Measurements from ENCODE around the gene GPR158.
"Not testable (repeated sequence)": the region's sequence is repeated elsewhere in the genome, so short reads cannot be mapped to it uniquely, and the experiment has no call there.

Gene GPR158, protein sequence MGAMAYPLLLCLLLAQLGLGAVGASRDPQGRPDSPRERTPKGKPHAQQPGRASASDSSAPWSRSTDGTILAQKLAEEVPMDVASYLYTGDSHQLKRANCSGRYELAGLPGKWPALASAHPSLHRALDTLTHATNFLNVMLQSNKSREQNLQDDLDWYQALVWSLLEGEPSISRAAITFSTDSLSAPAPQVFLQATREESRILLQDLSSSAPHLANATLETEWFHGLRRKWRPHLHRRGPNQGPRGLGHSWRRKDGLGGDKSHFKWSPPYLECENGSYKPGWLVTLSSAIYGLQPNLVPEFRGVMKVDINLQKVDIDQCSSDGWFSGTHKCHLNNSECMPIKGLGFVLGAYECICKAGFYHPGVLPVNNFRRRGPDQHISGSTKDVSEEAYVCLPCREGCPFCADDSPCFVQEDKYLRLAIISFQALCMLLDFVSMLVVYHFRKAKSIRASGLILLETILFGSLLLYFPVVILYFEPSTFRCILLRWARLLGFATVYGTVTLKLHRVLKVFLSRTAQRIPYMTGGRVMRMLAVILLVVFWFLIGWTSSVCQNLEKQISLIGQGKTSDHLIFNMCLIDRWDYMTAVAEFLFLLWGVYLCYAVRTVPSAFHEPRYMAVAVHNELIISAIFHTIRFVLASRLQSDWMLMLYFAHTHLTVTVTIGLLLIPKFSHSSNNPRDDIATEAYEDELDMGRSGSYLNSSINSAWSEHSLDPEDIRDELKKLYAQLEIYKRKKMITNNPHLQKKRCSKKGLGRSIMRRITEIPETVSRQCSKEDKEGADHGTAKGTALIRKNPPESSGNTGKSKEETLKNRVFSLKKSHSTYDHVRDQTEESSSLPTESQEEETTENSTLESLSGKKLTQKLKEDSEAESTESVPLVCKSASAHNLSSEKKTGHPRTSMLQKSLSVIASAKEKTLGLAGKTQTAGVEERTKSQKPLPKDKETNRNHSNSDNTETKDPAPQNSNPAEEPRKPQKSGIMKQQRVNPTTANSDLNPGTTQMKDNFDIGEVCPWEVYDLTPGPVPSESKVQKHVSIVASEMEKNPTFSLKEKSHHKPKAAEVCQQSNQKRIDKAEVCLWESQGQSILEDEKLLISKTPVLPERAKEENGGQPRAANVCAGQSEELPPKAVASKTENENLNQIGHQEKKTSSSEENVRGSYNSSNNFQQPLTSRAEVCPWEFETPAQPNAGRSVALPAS (N-terminal part only)

DNA sequence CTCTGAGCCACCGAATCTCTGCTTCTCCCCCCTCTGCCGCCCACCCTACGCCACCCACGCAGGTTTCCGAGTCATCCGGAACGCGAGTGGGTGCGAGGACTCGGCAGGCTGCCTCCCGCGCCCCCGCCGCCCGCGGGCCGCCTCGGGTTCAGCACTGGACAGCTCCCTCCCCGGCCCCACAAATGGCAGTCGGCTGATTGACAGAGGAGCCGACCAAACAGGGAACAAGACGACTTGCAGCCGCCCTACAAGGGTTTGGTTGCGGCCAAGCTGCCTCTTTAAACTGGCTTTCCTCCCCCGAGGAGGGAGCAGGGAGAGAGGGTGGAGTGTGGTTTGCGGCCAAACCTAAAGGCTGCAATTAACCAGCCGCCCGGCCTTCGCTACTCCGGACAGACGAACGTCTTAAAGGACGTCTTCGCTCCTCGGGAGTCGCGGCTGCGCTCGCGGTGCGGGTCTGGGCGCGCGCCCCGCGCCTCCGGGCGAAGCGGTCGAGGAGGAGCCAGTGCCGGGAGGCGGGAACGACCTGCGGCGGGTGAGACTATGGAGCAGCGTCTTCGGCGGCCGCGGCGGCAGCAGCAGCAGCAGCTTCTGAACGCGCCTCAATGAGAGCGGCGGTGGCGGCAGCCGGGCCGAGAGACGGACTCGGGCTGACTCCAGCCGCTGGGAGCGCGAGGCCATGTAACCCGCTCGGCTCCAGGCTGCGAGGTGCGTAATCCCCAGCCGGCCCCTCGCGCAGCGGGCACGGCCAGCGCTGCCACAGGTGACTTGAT lies at the start of gene GPR158:
TSS of gene GPR158 (plus strand) at position 541 of the 770 bp plus-strand sequence. CDS start 420 bp downstream, outside the sequence.
- peak; percentile 59 for DNase-seq

DNA sequence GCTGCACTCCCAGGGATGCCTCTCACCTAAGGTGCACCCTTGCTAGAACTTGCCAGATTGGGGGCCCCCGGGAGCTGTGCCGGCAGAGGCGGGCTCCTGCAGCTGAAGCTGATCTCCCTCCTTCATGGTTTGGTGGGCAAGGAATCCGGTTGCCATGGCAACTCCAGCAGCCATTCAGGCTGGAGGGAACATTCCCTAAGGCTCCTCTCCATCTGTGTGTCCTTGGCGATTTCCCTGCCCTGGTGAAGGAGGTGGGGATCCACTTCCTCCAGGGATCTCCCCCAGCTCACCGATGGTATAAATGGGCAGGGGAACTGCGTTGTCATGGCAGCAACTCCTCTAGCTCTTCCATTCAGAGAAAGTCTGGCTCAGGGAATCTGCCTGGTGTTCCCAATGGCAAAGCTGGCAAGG lies 49.6 kb upstream of the GPR158 start:
- DNase-seq, result peak; percentile 55

DNA sequence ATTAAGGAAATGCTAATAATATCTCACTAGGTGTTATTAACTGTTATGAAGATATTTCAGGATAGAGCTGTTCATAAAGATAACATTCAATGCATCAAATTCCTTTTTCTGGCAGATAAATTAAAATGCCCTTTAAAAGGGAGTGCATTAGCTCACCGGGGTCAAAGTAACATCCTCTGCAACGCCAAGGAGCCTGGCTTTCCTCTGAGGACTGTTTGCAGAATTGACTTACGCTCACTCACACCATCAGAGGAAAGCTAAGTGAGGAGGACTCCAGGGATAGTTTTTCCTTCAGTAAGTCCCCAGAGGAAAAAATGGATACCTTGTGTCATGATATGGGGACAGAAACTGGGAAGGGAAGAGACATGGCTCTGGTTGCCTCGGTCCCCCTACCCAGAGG lies 45.2 kb upstream of the GPR158 start:
- DNase-seq, result no peak

DNA sequence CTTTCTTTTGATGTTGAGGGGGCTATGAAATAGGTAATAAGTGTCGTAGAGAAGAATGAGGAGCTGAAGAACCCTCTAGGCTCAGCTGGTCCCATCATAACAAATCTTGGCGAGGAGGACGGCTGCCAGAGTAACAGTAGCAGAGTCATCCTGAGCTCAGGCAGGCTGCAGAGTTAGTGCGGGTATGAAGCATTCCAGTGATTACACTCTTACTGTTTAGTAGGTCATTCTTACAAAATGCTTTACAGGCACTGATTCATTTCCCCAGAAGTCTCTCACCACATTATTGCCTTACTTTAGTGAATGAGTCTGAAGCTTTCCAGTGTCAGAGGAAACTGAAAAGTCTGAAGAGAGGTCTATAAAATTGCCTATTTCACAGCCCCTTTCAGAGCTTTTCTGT lies 43.9 kb upstream of the GPR158 start:
- no peak for DNase-seq

DNA sequence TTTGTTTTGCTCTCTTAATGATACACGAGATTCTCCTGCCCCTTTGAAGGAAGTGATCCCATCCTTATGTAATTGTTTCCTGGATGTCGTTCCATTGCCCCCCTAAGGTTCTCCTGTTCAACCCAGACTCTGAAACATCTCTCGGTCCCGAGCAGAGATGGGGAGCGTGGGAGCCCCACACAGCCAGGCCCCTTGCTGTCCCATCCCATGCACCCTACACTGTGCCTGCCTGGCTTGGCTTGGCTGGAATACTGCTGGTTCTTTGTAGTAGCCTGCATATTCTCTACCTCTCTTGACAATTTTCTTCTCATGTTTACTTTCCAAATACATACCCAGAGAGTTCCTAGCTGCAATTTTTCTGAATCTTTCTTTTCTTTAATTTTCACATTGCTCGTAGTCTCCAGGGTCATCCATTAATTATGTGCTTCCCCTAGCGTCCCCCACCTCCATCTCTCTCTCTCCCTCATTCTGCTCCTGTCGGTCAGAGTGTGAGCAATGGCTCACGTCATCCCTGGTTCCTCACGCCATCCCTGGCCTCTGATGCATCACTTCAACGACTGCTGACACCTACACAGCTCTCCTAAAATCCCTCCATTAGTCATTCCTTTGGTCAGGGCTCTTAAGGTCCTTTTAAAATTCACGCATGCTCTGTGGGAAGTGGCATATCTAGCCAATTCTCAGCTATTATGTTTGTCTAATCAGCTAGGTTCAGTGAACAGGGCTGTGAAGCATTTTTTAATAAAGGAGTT lies 32.5 kb upstream of the GPR158 start:
- no peak for DNase-seq

DNA sequence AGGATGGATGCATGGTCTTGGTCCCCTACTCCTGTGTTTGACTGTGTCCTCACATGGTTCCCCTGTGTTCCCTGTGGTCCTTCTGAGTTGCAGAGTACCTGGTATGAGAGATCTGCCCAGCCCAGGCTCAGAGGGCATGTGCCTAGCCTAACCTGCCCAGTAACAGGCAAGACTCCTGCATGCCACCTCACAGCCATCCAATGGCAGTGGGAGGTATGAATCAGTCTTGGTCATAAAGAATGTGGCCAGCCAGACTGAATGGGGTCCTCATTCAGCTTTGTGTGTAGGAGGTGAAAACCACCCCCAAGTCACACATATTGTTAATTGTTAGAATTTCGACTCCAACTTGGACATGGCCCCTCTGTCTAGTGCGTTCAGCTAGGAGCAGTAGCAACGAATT lies 17.2 kb upstream of the GPR158 start:
- DNase-seq, result no peak

DNA sequence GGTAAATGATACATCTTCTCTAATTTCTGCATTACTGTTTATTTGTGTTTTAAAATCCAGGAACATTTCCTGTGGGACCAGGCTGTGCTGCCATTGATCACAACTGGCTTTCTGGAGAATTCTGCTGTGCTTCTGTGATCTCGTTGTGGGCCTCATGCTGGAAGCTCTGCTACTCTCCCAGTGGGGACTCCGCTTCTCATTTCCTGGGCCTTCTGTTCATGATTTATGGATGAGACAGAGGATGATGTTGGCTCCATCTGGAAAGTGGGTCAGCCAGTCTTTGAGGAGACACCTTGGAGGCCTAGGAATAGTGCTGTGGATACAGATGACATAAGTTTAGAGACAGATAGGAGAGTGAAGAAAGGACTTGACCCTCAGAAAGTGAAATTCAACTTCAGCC lies 15.2 kb upstream of the GPR158 start:
- DNase-seq, result no peak

DNA sequence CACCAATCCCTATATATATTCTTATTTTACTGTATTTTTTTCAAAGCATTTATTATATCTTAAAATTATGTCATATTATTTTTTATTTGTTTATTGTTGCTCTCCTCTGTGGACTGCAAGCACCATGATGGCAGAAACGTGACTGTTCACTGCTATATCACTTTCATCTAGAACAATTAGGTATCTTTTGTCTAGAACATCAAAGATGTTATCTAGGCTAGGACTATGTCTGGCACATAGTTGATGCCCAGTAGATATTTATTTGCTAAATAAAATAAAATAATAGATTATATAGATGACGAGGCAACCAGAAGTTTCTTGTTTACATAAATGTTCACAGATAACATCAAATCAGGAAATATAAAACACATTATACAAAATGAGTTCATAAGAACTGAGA lies 12.4 kb upstream of the GPR158 start:
- no peak for DNase-seq

DNA sequence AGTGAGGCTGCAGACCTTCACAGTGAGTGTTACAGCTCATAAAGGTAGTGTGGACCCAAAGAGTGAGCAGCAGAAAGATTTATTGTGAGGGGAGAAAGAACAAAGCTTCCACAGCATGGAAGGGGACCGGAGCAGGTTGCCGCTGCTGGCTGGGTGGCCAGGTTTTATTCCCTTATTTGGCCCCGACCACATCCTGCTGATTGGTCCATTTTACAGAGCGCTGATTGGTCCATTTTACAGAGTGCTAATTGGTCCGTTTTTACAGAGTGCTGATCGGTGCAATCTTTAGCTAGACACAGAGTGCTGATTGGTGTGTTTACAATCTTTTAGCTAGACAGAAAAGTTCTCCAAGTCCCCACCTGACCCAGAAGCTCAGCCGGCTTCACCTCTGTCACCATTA lies 11.3 kb upstream of the GPR158 start:
- DNase-seq, result not testable (repeated sequence)

DNA sequence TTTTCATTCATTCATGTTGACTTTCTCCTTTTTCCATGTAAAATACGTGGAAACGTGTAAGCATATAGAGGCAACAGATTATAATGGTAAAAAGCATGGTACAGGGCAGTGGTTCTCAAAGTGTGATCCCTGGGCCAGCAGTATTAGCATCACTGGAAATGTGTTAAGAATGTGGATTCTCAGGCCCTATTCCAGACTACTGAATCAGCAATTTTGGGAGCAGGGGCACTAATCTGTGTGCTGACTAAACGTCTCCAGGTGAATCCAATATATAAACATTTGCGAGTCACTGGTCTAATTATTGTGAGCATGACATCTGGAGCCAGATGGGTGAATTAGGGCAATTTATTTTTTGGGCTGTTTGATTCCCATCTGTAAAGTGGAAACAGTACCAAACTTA lies 5.1 kb upstream of the GPR158 start:
- no peak for DNase-seq

DNA sequence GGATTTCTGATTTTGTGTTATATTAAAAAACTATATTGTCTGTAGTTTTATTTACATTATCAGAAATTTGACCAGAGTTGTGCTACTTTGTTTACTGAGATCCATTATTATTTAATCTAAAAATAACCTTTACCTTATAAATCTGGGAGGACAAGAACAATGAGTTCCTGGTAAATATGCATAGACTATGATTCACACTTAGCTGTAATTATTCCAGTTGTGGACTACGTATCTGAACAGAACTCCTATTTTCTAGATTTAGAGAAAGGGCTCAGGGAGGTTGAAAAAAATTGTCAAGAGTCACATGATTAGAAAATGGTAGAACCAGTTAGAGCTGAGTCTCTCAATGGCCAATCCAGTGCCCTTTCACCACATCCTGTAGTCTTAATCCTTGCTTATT lies 4.2 kb upstream of the GPR158 start:
- no peak for DNase-seq

DNA sequence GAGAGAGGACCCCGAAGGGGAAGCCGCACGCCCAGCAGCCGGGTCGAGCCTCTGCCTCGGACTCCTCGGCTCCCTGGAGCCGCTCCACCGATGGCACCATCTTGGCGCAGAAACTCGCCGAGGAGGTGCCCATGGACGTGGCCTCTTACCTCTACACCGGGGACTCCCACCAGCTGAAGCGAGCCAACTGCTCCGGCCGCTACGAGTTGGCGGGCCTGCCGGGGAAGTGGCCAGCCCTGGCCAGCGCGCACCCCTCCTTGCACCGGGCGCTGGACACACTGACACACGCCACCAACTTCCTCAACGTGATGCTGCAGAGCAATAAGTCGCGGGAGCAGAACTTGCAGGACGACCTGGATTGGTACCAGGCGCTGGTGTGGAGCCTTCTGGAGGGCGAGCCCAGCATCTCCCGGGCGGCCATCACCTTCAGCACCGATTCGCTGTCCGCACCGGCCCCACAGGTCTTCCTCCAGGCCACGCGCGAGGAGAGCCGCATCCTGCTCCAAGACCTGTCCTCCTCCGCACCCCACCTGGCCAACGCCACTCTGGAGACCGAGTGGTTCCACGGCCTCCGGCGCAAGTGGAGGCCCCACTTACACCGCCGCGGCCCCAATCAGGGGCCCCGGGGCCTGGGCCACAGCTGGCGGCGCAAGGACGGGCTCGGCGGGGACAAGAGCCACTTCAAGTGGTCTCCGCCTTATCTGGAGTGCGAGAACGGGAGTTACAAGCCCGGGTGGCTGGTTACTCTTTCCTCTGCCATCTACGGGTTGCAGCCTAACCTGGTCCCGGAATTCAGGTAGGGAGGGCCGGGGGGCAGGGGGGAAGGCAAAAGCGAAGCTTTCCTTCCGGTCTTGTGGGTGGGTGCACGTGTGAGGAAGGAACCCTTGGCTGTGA lies 973 bp downstream of the GPR158 start:
- peak; percentile 8 for DNase-seq

DNA sequence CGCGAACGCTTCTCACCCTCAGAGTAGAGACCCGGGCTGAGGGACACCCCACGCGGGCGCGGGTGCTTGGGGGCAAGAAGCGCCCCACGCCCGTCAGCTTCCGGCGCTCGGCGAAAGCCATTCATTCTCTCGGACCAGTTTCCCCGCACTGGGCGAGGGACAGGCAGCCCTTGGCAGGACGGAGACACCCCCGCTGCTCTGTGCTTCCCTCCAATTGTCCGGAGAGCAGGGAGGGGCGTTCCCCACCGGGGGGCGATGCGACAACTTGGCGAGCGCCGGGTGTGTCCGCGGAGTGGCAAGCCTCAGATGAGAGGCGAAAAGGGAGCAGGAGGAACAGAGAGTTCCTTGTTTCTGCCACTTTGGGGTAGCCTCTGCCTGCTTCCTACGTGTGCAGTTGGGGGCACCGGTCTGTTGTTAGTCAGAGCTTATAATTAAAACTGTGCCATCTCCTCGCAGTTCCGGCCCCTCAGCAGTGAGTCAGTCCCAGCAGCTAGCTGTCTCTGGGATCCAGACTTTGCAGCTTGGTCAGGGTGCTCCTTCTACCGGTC lies 1.7 kb downstream of the GPR158 start:
- DNase-seq, result no peak

DNA sequence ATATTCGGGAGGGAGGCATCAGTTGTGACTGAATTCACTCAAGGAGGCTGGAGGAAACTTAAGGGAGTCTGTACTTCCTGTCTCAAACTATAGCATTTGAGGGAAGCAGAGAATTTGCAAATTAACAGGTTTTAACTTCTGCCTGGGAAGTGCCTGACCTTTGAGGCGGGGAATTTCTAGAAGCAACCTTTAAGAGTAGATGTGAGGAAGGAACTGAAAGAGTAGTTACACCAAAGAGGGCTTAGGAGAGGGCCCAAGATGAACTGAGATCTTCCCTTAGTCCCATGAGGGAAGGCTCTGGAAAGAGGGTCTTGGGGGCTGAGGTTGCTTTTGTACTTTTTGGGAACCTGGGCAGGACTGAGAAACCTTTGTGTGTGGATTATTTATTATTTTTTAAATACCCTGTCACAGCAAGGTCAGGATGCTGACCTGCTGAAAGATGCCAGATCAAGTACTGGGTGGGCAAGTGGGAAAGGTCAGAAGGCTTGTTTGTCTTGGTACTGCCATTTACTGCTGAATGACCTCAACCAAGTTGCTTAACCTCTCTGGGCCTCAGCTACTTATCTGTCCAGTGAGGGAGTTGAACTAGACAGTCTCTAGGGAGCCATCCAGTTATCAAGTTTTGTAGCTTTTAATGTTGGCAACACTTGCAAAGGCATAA lies 2.4 kb downstream of the GPR158 start:
- no peak for DNase-seq

DNA sequence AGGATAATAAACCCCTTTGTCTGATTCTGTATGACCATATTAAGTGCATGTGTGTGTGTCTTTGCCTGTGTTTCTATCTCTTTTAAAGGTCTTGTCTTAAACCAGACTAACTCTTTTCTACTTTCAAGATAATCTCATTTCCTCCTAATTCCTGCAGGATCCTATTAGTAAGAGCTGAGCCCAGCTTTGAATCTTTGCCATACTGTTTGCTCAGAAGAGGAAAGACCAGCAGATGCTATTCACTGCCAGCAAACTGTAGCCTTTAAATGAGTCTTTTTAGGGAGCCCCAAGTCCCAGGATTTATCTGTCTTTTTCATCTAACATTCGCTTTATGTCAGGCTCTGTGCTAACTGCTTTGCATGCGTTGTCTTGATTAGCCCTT lies 2.9 kb downstream of the GPR158 start:
- DNase-seq, result no peak

DNA sequence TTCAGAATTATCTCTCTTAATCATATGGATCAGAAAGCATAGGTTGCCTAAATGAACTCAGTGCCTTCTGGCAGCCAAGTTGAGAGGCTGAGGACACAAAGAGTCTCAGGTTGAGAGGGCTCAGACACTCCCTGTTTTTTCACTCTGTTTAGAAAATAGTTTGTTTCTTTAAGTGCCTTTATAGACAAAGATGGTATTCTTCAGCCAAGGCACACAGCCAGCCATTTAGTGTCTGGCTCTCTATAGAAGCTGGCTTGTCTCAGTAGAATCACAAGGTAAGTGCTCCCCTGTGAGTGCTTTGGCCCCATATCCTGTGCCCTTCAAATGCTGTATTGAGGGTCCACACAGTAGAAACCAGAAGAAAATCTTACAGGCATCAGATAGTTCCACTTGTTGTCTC lies 3.6 kb downstream of the GPR158 start:
- DNase-seq, result no peak

DNA sequence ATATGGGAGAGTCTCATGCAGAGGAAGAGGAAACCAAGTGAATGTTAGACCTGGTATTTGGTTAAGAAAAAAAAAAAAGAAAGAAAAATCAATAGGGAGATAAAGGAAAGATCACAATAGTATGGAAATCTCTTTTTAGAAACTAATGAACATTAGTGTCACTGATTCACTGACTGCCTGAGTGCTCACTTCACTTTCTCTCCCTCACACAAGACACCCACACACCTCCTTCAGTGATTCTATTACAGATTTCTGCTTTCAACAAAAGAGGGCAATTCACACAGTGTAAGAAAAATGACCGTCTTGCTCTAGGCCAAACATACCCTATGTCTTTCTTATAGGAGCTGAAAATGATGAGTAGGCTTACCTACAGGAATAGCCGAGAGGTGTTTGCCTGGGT lies 6.0 kb downstream of the GPR158 start:
- no peak for DNase-seq

DNA sequence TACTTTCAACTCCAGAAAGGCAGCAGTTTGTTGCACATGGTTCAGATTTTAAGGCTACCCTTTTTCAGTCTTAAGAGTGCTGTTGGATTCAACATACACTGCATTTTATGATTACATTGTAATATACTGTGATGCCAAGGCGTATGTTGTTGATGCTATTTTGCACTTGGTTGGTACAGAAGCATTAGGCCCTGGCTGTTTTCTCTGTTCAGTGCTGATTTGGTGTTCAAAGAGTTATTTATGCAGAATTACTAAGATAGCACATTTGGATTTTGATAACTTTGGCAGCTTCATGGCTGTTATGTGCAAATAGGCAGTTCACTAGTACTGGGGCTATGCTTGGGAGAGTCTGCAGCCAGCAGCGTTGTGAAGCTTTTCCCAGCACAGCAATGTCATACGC lies 7.8 kb downstream of the GPR158 start:
- DNase-seq, result no peak

DNA sequence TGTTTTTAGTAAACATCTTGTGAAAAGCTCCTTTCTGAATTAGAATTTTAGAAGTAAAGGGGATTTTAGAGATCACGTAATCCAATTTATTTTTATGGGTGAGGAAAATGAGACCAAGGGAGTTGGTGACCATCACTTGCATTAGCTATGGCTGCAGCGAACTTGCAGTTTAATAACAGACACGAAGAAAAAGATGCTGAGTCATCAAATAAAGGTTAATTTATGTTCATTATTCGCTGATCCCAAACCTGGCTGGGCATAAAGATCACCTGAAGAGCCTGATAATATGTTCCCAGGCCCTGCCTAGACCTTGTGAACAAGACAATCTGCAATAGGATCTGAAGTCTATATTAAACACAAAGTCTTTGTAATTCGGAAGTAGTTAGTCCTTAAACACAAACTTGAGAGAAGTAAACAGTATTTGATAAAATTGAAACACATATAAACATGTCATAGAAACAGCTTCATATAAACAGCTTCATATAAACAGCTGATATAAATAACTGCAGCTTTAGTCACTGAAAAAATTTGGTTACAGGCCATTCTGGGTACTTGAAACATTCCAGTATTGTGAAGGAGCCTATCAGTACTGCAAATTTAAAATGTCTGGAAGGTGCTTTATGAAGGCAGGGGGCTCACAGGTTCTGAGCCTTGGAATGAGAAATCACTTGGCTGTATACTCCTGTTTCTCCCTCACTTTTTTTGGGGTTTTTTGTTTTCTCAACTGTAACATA lies 16.5 kb downstream of the GPR158 start:
- DNase-seq, result no peak

Data from NCI-H1105 (cell line).